Hematopoietic multipotent progenitor cell treated with erythropoietin and hydrocortisone succinate and interleukin-3 and kit ligand, for 4 days (in vitro differentiated cells): ENCODE data around the gene BCAR1.
"Not testable (repeated sequence)": the region's sequence is repeated elsewhere in the genome, so short reads cannot be mapped to it uniquely, and the experiment has no call there.

Experiments
- DNase-seq: peaks from one replicate; pipeline ENCODE4 v3.0.0-alpha.2; 2015

Gene BCAR1, protein sequence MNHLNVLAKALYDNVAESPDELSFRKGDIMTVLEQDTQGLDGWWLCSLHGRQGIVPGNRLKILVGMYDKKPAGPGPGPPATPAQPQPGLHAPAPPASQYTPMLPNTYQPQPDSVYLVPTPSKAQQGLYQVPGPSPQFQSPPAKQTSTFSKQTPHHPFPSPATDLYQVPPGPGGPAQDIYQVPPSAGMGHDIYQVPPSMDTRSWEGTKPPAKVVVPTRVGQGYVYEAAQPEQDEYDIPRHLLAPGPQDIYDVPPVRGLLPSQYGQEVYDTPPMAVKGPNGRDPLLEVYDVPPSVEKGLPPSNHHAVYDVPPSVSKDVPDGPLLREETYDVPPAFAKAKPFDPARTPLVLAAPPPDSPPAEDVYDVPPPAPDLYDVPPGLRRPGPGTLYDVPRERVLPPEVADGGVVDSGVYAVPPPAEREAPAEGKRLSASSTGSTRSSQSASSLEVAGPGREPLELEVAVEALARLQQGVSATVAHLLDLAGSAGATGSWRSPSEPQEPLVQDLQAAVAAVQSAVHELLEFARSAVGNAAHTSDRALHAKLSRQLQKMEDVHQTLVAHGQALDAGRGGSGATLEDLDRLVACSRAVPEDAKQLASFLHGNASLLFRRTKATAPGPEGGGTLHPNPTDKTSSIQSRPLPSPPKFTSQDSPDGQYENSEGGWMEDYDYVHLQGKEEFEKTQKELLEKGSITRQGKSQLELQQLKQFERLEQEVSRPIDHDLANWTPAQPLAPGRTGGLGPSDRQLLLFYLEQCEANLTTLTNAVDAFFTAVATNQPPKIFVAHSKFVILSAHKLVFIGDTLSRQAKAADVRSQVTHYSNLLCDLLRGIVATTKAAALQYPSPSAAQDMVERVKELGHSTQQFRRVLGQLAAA

DNA sequence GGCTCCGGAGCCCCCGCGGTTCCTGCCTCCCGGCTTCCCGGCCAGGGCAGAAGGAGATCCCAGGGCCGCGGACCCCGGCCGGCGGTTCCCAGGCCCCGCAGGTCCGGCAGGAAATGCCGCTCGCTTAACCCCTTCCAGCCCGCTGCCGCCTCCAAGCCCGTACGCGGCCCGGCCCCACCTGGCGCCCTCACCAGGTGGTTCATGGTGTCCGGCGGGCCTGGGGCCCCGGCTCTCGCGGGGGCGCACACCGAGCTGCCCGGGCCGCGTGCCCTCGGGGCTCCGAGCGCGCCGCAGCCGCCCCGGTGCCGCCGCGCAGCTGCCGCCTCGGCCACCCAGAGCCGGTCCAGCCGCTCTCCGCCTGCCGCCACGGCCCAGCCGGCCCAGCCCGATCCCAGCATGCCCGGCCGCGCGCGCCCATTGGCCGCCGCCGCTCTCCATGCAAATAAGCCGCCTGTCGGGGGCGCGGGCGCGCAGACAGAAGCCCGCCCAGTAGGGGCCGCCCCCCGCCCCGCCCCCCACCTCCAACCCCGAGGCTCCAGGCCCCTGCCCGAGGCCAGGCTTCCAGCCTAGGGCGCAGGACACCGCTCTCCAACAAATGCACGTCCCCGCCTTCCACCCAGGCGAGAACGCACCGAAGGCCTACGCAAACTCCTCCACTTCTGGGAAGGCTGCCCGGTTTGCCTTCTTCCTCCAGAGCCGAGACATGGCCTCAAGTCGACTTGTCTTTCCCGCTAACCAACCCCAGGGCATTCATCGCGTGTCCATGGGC lies at the start of gene BCAR1:
TSS of gene BCAR1 (minus strand) at position 345 of the 769 bp plus-strand sequence. CDS start at position 203, 142 bp downstream.
- peak; percentile 83 for DNase-seq

DNA sequence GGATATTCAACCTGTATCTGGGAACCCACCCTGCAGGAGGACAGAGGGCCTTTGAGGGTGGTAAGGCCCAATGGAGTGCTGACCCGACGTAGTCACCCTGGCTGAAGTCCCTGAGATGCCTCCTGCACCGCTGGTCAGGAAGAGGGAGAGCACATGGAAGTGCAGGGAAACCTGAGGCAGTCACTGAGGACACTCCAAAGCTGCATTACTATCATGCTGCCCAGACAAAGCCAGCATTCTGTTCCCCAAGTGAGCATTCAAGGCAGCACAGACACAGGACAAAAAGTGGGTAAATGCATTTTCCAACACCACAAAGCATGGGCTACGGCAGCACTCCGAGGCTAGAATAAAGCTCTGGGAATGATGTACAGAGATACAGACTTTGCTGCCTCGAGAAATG lies 46.8 kb upstream of the BCAR1 start:
- DNase-seq = no peak

DNA sequence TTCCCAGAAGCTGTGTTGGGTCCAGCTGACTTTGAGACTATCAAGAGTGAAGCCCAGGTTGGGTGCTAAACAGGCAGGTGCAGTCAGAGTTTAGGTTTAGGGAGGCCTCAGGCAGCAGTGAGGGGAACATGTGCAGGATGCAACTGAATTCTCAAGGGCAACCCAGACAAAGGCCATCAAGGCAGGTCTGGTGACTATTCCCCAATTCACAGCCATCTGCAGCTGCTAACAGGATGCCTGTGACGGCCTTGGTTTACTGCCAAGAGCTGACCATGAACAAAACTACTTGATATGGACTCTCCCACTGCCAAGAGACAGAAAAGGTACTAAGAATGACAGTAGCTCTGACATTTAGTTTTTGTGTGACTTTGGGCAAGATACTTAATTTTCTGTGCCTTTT lies 45.2 kb upstream of the BCAR1 start:
- no peak for DNase-seq

DNA sequence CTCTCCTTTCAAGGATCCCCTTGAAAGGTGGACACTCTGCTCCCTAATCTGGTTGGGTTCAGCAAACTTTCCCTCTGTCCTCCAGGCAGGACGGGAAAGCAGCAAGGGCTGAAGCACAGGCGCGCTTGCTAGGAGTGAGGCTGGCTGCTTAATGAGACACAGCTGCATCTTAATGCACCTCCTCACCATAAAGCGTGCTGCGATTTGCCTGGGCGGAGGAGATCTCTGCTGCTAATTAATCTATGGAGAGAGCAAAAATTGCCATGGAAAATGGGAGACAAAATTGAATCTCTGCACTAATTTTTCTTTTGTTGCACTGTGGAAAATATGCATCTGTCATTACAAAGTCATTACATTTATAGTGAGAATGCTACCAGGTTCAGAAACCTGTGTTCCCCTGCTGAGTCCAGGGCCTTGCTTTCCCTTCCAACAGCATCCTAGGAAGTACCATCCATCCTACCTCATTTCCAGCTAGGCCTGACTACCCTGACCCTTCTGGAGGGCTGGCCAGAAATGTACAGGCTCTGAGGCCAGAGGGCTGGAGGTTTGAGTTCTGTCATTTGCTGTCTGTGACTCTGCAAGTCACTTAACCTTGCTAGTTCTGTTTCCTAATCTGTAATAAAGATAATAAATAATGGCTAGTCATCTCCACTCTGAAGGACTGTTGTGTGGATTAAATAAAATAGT lies 43.5 kb upstream of the BCAR1 start:
- no peak for DNase-seq

DNA sequence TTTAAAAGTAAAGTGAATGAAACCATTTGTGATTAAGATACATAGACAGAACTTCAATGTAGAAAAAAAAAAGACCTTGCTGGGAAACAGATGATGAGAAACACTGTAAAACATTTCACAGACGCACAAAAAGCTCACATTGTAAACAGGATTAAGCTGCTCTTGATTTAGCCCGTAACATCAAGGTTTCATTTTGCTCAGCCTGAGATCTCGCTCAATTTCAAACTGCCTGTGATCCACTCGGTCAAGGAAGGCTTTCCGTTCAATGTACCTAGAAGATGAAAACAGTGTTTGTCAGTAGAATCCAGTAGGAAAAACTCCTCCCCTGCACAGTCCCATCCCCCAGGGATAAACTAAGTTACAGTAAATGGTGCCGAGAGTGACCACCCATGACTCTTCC lies 42.3 kb upstream of the BCAR1 start:
- no peak for DNase-seq

DNA sequence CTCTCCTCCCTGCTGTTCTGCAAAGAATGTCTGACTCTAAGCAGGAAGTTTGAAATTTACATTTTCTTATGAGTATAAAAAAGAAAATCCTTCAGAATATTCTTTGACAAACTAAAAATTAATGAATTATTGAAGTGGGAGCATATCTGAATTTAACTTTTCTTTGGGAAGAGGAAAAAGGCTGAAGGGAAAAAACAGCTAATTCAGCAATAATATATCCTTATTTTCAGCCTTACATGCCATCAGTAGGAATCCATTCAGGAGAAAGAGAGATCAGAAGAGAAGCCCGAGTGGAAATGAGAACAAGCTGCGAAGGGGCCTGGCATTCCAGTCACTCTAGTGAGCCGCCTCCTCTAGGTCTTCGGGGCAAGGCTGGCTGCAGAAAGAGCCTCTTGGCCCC lies 41.7 kb upstream of the BCAR1 start:
- DNase-seq = no peak

DNA sequence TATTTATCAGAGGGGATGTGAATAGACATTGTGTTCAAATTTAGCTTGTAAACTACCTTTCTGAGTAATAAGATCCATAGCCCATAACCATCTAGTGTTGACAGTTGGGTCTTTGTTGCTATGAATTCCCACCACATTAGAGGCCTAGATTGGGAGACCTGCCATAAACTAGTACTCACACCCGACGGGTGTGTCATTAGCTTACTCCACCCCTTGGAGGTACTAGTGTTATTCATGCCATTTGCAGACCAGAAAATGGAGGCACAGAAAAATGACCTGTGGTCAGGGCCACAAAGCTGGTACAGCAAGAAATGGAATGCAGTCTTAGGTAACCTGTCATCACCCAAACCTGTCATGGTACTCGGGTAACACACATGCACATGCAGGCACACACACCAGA lies 41.3 kb upstream of the BCAR1 start:
- no peak for DNase-seq

DNA sequence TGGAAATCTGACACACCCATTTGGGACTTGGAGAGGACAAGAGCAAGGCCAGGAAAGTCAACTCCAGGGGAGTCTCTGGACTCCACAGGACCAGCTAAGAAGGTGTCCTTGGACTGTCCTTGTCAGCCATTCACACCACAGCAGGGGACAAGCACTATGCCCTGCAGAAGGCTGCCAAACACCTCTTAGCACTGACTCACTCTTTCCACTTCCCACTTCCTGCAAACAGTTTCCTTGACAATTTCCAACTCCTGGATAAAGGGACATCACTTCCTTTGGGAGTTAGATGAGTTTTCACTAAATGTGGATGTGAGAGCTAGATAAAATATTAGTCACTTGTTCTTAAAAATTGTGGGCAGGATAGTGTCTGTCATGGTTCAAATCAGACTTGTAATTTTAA lies 37.8 kb upstream of the BCAR1 start:
- no peak for DNase-seq

DNA sequence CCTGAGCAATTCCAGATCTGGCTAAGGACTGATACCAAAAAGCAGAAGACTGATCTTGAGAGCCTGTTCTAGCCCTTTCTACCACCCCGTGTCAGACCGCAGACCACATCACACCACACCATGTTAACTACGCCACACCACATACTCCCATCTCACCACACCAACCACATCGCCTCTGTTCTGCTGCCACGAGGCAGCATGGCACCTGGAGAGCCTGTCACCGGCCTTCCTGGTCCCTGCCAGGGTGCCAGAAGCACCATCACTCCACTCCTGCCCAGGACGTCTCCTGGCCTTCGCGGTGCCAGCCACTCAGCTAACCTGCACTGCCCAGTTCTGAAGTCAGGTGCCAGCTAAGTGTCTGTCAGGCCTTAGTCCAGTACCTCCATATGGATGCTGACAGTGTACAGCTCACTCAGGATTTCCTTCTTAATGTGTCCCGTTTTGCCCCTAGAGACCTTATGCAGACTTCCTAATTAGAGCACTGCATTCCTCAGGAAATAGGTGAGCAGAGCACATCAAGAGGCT lies 37.2 kb upstream of the BCAR1 start:
- DNase-seq = peak; percentile 69

DNA sequence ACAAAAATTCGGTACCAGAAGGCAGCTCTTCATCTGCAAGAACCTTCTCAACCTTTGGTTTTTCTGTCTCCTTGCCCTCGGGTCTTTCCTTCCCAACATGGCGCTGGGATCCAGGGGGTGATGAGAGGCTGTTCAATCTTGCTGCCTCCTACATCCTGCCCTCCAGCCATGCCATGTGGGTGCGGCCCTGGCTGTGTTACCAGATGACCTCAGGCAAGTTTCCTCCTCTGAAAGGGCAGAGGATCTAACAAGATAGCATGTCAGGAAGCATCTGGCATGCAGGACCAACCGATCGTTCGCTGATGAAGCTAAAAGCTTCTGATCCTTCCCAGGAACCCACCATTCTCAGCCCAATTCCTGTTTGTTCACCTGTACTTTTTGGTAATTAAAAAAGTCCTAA lies 36.8 kb upstream of the BCAR1 start:
- peak; percentile 63 for DNase-seq

DNA sequence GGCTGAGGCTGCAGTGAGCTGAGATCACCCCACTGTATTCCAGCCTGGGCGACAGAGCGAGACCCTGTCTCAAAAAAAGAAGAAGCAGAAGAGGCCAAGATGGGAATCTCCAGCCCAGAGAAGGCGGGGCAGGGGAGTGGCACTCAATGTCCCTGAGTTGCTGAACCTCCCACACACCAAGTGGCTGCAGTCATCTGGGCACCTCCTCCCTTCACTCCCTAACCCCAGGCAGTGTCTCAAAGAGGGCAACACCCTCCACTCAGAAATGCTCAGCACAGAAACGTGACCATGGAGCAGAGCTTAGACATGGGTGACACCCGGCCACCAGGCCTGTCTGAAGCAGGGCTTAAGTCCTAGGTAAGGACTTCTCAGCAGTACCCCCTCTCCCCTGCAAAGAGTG lies 36.3 kb upstream of the BCAR1 start:
- DNase-seq = peak; percentile 81

DNA sequence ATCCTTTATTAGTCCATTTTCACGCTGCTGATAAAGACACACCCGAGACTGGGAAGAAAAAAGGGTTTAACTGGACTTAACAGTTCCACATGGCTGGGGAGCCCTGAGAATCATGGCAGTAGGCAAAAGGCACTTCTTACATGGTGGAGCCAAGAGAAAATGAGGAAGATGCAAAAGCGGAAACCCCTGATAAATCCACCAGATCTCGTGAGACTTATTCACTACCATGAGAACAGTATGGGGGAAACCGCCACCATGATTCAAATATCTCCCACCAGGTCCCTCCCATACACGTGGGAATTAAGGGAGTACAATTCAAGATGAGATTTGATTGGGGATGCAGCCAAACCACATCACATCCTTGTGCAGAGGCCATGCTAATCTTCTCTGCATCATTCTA lies 35.0 kb upstream of the BCAR1 start:
- DNase-seq = no peak

DNA sequence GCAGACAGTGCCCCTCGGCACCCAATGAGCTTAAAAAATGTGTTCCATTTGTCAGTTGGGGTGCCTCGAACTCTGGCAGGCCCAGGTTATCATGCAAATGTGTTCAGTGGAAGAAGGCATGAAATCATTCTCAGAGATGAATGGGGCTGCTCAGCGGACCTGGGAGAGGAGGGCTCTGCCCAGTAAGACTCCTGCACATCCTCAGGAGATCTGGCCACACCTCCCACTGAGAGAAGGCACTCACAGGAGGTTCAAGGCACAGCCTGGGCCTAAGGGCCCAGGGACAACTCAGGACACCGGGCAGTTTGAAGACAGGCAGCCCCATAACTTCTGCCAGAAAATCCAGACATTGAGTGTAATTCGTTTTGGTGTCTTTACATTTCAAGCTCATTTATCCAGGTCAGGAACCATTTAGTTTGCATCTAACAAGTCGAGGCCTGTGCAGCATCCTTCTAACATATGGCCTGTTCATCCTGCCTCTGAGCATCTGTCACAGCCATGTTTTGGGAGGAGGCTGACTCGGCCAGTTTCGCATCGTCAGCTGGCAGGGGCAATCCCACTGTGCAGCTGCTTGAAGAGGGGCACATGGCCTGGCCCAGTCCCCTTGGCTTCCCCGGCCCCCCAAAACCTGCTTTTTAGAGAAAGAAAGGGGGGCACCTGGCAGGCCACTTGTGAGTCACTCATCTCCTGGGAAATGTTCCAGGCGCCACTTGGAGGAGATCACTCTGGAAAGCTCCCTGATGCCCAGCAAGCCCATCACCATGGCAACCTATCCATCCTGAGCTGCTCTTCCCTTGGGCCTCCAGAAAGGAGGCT lies 31.2 kb upstream of the BCAR1 start:
- DNase-seq = no peak

DNA sequence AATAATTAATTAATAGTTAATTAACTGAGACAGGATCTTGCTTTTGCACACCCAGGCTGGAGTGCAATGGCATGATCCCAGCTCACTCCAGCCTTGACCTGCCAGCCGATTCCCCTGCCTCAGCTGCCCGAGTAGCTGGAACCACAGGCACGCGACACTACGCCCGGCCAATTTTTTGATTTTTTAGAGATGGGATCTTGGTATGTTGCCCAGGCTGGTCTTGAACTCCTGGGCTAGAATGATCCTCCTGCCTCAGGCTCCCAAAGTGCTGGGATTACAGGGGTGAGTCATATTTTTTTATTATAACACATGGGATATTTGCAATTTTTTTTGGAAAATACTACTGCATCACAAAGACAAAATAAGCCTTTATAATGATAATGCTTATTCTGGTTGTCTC lies 30.4 kb upstream of the BCAR1 start:
- DNase-seq = no peak

DNA sequence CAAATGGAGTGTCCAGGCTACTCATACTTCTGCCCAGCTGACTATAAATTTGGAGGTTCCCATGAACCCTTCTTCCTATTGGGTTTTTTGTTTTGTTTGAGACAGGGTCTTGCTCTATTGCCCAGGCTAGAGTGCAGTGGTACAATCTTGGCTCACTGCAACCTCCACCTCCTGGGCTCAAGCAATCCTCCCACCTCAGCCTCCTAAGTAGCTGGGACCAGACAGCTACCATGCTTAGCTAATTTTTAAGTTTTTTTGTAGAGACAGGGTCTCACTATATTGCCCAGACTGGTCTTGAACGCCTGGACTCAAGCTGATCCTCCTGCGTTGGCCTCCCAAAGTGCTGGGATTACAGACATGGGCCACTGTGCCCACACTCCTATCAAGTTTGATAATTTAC lies 29.6 kb upstream of the BCAR1 start:
- DNase-seq = not testable (repeated sequence)

DNA sequence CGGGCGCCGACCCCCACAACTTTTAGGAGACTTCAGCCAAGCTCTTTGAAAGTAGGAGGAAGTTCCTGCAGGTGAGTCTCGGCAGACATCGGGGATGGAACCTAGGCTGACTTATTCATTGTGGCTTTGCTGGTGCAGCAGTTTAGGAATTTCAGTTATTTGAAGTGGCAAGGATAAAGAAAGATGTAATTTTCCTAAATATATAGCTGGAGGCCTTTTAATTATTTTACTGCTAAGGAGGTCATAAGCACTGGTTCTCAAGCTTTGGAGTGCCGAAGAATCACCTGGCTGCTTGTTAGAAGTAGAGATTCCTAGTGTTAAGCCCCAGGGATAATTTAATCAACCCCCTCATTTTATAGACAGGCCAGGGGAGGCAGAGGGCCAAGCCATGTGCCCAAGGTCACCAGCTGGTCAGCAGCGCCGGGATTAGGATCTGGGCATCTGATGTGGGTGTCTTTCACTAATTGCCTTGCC lies 28.9 kb upstream of the BCAR1 start:
- no peak for DNase-seq

DNA sequence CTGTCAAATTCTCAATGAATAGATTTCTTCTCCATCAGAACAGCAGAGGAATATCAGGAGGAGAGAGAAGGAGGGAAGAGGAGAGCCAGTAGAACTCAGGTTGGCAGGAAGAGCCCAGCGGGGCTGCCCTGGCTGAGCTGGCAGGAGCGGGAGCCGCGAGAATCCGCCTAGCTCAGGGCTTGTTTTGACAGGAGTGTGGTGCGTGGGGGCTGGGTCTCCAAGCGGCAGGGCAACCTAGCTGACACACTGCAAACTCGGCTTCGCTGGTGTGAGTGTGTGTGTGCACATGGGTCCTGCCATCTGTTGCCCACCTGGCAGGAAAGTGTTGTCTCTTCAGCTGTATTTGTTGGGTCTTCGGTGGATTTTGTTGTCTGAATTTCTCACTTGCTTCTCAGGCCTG lies 27.9 kb upstream of the BCAR1 start:
- DNase-seq = no peak

DNA sequence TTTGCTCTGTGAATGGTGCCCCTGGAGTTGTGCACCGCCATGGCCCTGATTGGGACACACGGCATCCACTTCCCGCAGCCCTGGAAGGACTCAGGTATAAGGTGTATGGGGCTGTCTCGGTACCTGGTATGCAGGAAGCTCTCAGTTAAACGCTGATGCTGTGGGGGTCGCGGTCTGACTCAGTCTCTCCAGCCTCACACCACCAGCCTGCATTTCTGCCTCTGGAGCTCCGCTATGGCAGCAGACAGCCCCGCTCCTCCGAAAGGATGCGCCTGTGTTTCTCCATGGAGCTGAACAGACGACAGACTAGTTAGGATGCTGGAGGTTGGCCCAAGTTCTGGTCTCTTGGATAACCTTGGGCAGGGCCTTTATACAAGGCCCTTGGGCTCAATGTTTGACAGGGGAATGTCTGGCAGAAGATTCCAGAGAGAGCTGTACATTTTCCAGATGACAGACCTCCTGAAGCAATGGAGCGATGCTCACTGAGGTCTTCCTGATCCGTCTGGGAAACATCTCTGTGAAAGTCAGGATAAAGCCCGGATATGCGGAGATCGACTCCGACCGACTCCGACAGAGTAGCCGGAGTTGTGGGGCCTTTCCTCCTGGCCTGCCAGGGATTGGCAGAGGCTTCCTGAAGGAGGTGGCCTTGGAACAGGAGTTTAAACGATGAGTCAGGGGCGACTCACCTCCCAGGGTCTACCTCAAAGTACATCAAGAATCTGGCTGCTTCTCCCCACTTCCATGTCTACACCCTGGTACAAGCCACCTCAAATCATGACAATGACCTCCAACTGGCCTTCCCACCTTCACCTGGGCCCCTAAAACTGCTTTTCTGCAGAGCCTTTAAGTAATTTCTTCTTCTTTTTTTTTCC lies 21.9 kb upstream of the BCAR1 start:
- no peak for DNase-seq

DNA sequence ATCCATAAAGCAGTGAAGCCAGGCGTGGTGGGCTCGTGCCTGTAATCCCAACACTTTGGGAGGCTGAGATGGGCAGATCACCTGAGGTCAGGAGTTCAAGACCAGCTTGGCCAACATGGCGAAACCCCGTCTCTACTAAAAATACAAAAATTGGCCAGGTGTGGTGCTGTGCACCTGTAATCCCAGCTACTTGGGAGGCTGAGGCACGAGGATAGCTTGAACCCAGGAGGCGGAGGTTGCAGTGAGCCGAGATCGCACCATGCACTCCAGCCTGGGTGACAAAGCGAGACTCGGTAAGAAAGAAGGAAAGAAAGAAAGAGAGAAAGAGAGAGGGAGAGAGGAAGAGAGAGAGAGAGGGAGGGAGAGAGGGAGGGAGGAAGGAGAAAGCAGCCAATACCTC lies 21.2 kb upstream of the BCAR1 start:
- DNase-seq = not testable (repeated sequence)

DNA sequence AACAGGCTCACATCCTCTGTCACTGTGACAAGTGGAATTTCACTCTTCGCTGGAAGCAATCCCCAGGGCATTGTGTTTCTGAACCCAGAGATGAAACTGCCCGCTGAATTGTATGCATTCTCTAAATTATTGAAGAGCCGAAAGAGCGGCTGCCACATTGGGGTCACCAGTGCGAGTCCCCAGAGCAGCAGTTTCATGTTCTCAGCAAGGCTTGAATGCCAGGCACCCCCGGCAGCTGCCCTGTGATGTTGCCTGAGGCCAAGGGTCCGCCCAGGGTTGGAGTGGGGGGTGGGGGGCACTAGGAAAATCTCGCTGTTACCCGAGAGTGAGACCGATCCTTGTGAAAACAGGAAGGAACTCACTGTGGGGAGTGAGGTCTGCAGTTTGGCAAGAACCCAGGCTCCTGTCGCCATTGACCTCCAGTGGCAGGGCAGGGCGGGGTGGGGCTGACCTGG lies 20.7 kb upstream of the BCAR1 start:
- peak; percentile 68 for DNase-seq
